Inferior parietal cortex (tissue), 1 donor: ENCODE data around the gene DEFB131B.
A peak's percentile ranks its signal among the peaks of the same experiment; 100 is the strongest.
"Not testable (repeated sequence)": the region's sequence is repeated elsewhere in the genome, so short reads cannot be mapped to it uniquely, and the experiment has no call there.

Source experiments
- DNase-seq: peaks from one replicate; pipeline ENCODE4 v3.0.0-alpha.2; 2016; ENCODE audit errors: extremely low spot score

The DEFB131B gene, protein sequence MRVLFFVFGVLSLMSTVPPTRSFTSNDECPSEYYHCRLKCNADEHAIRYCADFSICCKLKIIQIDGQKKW

DNA sequence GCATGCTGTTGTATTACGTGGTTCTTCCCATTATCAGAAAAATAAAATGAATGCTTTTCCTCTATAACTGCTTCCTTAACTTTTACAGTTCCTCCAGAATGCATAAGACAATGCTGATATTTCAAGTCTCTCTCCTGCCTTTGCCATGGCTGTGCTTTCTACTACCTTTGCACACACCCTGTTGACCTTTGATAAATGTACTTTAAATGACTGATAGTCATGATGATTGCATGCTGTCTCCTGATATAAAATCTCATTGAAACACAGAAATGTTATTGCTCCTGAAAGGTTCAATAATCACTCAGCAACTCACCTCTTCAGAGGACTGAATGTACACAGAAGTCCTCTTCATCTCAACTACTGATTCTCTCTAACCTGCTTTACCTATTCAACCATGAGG lies at the start of gene DEFB131B:
TSS of gene DEFB131B (plus strand) at position 395 of the 400 bp plus-strand sequence. CDS start at position 395, 0 bp downstream.
- not testable (repeated sequence) for DNase-seq

DNA sequence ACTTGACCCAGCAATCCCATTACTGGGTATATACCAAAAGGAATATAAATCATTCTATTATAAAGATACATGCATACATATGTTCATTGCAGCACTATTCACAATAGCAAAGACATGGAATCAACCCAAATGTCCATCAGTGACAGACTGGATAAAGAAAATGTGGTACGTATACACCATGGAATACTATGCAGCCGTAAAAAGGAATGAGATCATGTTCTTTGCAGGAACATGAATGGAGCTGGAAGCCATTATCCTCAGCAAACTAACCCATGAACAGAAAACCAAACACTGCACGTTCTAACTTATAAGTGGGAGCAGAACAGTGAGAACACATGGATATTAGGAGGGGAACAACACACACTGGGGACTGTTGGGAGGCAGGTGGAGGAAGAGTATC lies 49.0 kb upstream of the DEFB131B start:
- DNase-seq, result not testable (repeated sequence)

- not testable (repeated sequence) for DNase-seq
Observed at GRCh38 chr11:71829686-71830085, 48.6 kb upstream of the DEFB131B start.

DNA sequence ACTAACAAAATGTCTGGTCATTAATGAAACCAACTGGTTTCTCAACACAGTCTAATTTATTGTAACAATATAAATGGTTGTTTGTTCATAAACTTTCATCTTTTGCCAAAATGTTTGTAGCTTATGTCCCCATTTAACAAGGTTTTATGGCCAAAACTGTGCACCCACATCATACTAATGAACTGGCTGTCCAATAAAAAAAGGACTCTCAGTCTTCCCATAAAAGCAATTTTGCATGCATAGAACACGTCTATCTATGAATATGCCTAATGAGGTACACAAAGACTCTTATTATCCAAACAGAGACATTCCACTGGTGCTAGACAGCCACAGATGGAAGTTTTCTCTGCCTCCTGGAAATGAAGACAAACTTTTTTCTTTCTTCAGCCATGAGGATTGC lies 45.4 kb upstream of the DEFB131B start, which contains the start of gene DEFB108B:
TSS of gene DEFB108B (plus strand) at position 390 of the 400 bp plus-strand sequence. CDS start at position 390, 0 bp downstream.
- DNase-seq, result not testable (repeated sequence)

- DNase-seq, result not testable (repeated sequence)
Observed at GRCh38 chr11:71842720-71843119, 35.5 kb upstream of the DEFB131B start.

DNA sequence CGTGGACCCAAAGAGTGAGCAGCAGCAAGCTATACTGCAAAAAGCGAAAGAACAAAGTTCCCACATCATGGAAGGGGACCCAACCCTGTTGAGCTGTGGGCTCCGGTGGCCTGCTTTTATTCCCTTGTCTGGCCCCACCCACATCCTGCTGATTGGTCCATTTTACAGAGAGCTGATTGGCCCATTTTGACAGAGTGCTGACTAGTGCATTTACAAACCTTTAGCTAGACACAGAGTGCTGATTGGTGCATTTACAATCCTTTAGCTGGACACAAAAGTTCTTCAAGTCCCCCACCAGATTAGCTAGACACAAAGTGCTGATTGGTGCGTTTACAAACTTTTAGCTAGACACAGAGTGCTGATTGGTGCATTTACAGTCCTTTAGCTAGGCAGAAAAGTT lies 34.9 kb upstream of the DEFB131B start:
- not testable (repeated sequence) for DNase-seq

DNA sequence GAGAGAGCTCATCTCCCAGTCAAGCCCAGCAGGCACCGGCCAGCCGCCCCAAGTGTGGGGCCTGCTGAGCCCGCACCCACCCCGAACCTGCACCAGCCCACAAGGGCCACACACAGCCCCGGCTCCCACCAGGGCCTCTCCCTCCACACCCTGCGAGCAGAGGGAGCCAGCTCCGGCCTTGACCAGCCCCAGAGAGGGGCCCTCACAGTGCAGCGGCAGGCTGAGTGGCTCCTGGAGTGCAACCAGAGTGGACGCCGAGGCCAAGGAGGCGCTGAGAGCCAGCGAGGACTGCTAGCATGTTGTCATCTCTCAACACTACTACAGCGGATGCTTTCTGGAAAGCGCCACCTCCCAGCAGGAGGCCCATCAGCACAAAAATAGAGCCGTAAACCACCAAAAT lies 34.4 kb upstream of the DEFB131B start:
- DNase-seq, result no peak

- not testable (repeated sequence) for DNase-seq
Observed at GRCh38 chr11:71853895-71854294, 24.4 kb upstream of the DEFB131B start.

- DNase-seq, result not testable (repeated sequence)
Observed at GRCh38 chr11:71855880-71856279, 22.4 kb upstream of the DEFB131B start.

GRCh38 chr11:71860835-71861234 lies 17.4 kb upstream of the DEFB131B start:
- not testable (repeated sequence) for DNase-seq

DNA sequence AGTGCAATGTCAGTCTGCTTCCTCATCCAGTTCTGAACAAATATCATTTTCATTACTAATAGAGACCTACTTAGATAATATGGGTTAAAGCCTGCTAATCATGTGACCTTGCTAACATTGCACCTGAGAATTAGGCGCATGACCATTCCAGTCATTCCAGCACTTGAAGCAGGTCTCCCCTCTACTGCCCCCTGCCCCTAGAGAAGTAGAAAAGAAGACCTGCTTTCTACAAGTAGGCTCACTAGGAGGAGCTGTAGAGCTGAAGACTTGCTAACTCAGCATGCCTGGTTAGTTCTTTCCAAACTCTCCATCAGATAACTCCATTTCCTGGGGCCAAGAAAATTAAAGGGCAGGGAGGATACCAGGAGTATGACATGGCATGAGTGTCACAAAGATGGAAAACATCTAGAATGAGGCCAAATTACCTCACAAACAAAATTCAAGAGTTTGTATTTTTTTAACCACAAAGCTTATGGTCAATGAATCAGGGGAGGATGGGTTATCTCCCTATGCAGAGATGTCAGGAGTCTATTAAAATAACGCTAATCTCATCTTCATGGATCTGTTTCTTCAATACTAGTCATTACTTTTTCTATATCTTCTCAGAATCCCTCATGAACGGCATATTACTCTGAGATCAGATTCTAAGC lies 14.2 kb upstream of the DEFB131B start:
- DNase-seq, result peak; percentile 3

- DNase-seq, result not testable (repeated sequence)
Observed at GRCh38 chr11:71867209-71867608, 11.0 kb upstream of the DEFB131B start.

- DNase-seq, result not testable (repeated sequence)
Observed at GRCh38 chr11:71869931-71870330, 8.3 kb upstream of the DEFB131B start.

GRCh38 chr11:71870661-71871060 lies 7.6 kb upstream of the DEFB131B start:
- not testable (repeated sequence) for DNase-seq

- not testable (repeated sequence) for DNase-seq
Observed at GRCh38 chr11:71876262-71876661, 2.0 kb upstream of the DEFB131B start.

GRCh38 chr11:71885806-71886205 lies 7.6 kb downstream of the DEFB131B start:
- not testable (repeated sequence) for DNase-seq

- DNase-seq, result not testable (repeated sequence)
Observed at GRCh38 chr11:71888335-71889010, 10.2 kb downstream of the DEFB131B start.

DNA sequence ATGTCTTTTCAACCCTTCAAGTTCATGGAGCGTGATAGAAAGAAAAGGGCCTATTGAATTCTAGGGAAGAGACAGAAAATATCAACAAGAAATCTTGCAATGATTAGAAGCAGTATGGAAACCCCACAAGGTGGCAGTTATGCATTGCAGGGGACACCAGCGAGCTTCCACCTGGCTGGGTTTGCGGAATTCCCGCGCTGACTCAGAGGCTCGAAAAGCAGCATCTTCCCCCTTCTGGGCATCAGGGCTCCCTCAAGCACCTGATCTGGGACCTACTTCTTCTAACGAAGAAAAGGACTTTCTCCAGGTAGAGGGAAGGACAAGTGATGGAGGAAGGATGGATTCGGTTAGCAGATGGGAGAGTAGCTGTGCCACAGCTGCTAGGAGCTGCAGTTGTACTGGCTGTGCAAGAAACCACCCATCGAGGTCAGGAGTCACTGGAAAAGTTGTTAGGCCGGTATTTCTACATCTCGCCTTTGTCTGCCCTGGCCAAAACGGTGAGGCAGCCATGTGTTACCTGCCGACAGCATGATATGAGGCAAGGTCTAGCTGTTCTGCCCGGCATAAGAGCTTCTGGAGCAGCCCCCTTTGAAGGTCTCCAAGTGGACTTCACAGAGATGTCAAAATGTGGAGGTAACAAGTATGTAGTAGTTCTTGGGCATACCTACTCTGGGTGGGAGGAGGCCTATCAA lies 11.1 kb downstream of the DEFB131B start:
- DNase-seq, result not testable (repeated sequence)

- no peak for DNase-seq
Observed at GRCh38 chr11:71895961-71896360, 17.7 kb downstream of the DEFB131B start.

DNA sequence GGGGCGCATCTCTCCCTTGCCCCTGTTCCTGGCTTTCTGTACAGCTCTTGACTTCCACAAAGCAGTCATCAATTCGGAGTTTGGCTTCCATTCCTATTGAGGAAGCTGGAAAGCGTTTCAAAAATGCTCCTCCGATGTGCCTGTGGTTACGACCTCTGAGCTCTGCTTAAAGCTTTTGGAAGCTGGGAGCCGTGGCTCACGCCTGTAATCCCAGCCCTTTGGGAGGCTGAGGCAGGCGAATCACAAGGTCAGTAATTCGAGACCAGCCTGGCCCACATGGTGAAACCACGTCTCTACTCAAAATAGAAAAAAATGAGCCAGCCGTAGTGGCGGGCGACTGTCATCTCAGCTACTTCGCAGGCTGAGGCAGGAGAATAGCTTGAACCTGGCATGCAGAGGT lies 22.9 kb downstream of the DEFB131B start:
- not testable (repeated sequence) for DNase-seq

GRCh38 chr11:71908218-71908617 lies 30.0 kb downstream of the DEFB131B start:
- no peak for DNase-seq

DNA sequence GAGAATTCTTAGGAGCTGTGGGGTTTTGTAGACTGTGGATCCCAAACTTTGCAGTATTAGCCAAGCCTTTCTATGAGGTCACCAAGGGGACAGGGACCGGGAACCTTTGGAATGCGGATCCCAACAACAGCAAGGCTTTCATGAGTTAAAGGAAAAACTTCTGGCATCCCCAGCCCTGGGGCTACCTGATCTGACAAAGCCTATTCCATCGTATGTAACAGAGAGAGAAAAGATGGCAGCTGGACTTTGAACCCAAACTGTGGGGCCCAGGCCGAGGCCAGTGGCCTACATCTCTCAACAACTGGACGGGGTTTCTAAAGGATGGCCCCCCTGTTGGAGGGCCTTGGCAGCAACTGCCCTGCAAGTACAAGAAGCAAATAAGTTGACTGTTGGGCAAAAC lies 32.5 kb downstream of the DEFB131B start:
- not testable (repeated sequence) for DNase-seq
